Activated gamma-delta T cell (primary cell): ENCODE data around the gene THRB.

Source experiments
- DNase-seq: peaks from one replicate; lab custom pipeline; 2025; lab: John Stamatoyannopoulos, UW

Gene THRB

DNA sequence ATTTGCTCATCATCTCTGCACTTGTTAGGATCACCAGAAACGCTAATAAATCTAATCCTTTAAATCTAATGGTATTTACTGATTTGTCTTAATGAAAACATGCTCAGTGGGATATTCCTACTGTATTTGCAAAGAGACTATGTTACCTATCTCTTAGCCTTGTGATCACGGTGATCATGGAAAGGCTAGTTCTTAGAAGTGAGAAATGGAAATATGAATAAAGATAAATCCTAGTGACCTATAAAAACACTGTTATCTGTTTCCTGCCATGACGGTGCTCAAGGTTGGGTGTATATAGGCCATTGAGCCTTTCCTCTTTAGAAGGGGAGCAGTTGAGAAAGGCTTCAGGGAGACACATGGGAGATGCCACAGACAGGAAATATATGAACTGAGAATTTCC, 116.3 kb downstream of the THRB start:
- DNase-seq = no peak

DNA sequence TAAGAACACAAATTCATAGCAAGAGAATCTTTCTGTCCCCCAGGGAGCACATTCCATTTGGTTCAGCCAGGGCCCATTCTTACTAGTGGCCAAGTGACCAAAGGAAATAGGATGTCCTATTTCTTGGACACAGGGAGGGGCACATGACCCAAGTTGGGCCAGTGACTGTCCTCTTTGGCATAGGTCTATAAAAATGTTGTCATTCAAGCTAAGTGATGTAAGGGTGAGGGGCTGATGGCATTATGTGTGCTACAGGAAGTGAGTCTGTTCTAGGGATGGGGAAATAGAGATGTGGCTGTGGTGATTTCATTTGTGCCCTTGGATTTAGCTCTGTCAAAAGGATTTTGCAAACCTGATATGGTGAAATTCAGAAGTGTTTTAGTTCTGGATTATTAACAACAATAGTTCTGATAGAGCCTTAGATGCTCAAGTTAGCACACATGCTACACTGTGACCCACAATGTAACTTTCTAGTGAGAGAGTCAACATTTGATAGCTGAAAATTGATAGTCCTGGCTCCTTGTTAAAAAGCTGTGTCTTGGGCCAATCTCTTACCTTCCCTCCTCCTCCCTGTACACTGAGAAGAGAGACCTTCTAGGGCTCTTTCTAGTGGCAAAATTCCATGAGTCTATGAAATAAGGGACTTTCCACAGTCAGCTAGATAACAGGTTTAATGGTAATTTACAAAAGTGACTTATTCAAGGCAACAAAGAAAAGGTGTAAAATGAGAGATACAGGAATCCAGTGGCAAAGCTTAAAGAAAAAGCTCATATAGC, 117.2 kb downstream of the THRB start:
- no peak for DNase-seq

DNA sequence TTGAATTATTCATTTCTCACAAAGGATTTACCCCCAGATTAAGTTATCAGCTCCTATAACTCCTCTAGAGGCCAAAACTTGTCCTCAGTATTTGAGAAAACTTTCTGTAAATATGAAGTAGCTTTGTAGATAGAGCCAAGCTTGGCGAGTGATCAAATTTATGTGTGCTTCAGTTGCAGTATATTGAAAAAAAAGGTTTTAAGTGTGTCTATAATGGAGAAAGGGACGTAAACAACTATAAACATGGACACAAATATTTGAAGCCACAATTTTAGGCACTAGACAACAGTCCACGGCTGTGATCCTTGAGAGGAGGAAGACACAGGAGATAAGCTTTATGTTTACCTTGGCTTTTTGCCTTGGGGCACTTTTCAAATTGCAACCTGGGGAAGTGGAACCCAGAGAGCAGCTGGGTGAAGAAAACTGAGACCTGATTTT, 118.7 kb downstream of the THRB start:
- no peak for DNase-seq

DNA sequence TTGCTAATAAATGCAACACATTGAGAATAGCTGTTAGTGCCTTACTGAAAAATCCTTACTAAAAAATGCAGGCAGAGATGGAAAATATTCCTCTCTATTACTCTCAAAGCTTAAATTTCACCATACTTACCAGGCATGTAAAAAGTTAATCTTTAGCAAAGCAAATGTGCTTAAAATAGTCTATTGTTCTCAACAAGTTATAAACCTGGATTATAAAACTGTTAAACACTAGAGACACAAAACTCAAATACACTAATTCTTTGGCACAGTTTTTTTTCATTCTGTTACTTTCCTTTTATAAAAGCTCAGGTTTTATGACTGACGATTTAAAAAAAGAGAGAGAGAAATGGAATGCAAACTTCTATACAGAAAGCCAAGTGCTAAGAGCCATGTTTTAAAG, 119.8 kb downstream of the THRB start:
- DNase-seq = no peak

DNA sequence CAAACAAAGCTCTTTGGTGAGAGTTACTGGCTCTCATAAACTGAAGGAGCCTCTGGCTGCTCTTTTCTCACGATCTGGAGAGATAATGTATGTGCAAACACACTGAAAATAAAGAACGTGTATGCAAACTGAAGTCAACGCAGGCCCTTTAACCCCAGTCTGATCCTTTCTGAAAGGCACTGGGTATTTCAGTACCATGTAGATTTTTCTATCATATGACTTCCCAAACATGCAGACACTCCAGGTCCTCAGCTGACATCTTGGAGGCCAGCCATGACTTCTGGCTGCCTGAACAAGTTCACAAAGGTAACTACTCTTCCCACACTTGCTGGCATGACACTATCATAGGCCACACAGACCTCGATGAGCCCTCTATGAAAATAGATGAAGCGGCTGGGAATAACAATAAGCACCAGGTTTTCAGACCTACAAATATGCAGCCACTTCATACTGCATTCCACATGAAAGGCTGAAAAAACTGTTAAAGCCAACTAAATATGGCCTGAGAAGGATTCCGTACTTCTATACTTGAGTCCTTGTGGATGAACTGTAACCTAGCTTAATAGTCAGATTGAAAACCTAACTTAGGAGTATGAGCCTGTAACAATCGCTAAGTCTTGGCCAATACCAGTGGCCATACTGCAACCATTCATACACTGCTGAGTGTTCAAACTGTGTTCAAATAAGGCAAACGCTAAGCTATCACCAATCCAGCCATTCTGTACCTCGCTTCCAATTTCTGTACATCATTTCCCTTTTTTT, 121.3 kb downstream of the THRB start:
- no peak for DNase-seq

DNA sequence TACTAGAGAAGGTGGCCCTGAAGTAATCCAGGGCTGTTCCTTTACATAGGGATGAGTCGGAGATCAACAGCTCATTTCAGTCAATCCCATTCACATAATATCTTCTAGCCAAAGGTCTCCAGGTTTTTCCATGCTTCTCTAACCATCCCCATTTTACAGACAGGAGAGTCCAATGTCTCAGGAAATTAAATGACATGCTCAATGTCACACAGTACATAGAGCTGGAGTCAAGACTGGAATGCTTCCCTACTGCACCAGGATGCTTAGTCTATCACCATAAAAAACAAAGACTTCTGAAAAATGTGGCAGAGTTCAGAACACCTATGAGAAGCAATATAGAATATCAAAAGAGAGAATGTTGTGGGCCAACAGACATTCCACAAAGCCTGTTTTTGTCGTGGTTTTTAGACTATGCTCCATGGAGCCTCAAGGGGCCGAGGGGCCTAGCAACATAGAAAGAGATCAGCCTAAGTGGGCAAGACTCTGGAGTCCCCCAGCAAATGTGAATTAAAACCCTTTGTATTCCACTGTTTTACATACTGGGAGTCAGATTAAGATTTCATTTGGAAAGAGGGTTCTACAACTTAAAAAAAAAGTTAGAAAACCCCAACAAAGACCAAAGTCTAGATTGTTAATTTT, 122.0 kb downstream of the THRB start:
- DNase-seq = no peak

DNA sequence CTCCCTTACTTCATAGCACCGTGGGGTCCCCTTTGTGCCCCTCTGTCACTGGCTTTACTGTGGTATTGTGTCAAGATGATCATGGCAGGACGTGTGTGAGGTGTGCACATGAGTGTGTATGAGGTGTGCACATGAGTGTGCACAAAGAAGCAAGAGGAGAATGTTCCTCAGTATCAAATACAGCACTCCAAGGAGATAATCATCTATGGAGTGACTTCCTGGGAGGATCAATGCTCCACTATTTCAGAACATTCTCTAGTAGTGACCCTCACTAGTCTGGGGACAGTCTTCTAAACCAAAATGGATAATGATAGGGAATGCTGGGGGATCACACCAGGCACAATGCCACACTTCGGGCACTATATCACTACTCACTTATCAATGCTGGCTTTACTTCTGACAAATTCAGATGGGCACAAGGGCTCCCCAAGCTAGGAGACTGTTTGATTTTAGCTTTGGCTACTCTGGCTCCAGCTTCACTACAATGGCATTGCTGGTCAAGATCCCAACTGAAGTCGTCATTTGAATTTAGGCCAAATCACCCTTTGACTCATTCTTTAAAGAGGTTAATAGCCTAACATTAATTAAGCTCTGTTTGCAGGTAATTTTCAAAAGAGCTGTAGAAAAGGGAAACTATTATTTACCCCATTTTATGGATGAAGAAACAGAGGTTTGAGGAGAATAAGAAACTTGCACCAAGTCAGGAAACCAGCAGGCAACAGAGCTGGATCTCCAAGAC, 124.1 kb downstream of the THRB start:
- no peak for DNase-seq

DNA sequence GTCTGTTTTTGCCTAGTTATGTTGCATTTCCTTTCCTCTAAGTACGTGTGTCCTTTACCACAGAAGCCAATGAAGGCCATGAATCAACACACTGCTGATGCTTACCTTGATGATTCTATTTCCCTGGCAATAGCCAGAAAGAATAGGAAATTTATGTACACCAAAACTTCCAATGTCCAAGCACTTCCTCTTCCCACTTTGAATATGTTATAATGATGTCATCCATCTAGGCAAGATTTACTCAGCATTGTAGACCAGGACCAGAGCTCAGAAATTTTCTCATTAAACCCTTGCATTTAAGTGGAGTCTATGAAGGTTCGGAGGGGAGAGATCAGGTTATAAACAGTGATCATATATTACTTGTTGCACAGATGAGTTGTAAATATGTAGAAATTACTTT, 126.0 kb downstream of the THRB start:
- DNase-seq = no peak

DNA sequence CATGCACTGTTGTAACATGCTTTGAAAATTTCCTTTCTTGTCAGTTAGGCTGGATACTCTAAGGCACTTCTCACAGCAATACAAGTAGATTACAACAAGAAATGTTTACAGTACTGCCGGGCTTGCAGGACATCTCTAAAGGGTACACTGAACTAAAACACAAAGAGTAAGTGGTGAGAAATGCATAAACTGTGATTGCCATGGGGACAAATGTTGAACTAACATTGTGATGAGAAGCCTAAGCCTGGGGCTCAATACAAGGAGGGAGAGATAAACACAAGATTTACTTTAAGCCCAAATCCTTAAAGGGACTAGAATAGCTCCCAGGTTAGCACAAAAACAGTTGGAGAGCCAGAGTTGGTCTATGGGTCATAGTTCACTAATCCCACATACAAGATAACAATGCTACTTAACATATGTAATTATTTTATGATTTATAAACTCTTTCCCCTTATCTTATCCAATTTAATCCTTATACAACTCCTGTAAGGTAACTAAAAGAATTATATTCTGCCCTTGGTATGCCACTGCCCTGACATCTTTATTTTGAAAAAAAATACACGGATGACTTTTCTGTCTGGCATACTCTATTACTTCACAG, 126.9 kb downstream of the THRB start:
- DNase-seq = no peak

DNA sequence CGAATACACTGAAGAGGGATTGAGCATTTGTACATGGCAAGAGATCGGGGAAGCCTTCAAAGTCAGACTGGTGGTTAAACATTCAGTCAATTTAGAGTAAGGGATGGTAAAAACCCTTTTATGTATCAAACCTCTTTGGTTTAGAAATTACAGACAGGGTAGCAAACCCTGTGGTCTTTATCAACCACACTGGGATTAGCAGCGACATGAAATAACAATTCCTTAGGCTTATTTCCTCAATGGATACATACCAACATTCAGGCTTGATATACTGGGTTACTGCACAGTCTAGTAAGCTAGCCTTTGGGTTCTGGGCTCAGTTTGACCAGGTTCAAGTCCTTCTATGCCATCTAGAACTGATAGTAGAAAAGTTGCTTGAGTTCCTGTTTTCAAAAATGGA, 127.4 kb downstream of the THRB start:
- DNase-seq = no peak

DNA sequence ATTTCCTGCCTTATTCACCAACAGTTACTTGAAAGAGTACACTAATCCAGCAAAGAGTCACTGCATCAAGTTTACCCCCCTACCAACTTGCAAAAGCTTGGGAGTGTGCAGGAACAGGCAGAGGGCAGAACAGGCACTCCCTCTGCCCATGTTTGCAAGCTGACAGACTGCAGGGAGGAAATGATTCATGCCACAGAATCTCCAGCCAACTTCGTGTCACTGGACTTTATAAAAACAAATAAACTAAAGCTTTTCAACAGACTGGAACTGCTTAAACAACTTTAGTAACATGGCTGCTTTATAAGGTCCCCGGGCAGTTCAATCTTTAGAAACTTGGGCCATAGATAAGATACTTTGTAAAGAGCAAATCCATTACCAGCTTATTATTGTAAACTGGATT, 129.5 kb downstream of the THRB start:
- no peak for DNase-seq

DNA sequence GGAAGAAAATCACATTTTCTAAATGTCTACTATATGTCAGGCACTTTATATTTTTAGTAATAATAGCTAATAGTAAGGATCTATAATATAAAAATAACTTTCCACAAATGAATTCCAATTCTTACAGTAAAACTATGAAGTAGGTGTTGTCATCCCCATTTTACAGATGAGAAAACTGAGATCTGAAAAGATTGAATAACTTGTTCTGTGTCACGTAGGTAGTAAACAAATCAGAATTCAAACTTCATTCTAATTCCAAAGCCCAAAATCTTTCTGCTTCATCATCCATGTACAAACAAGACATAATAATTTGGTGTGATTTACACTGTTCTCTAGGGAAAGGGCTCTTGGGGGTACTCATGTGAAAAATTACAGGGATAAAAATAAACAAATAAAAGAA, 130.3 kb downstream of the THRB start:
- no peak for DNase-seq

DNA sequence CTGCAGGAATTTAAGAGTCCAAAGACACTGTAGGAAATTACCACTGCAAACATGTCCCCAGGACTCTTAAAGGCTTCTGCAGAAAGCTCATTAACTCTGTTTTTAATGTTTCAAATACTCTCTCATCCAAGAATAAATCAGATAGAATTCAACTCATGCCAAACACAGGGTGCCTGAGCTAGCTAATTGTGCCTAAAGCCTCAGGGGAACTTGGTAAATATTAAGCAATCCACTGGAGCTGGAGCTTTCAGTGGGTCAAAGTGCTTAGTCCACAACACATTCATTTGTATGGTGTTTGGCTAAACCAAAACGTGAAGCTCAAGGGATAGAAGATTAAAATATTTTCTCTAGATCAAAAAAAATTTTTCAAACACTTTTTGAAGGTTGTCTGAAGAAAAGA, 131.4 kb downstream of the THRB start:
- no peak for DNase-seq

DNA sequence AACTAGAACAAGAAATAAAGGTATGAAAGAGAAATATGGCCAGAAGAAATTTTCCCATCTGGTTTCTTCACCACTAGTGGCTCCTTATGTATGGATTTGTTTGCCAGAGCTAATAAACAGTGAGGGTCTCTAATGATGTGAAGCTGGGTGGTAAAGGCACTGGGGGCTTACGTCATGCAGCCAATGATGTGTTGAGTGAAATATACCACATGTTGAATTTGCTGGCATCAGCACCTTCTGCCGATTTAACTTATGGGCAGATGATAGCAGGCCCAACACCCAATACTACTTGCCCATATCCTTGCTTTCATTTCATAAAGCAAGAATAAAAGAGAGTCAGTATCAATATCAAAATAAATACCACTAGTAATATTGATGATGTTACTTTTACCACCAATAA, 133.0 kb downstream of the THRB start:
- DNase-seq = no peak

DNA sequence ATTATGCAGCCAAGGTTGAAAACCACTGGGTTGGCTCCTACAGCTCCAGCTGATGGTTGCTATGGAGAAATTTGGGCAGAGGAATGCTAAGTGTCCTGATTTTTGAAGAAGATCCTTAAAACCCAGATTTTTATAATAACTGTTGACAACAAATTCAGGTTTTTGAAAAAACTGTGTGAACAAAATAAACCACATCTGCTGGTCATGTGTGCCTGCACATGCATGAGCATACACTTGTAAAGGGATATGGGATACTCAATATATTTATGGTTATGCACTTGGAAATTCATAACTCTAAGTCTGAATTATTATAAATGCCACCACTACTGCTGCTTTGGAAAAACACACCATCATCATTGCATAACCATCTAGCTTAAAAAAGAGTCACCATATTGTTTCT, 133.7 kb downstream of the THRB start:
- DNase-seq = no peak

DNA sequence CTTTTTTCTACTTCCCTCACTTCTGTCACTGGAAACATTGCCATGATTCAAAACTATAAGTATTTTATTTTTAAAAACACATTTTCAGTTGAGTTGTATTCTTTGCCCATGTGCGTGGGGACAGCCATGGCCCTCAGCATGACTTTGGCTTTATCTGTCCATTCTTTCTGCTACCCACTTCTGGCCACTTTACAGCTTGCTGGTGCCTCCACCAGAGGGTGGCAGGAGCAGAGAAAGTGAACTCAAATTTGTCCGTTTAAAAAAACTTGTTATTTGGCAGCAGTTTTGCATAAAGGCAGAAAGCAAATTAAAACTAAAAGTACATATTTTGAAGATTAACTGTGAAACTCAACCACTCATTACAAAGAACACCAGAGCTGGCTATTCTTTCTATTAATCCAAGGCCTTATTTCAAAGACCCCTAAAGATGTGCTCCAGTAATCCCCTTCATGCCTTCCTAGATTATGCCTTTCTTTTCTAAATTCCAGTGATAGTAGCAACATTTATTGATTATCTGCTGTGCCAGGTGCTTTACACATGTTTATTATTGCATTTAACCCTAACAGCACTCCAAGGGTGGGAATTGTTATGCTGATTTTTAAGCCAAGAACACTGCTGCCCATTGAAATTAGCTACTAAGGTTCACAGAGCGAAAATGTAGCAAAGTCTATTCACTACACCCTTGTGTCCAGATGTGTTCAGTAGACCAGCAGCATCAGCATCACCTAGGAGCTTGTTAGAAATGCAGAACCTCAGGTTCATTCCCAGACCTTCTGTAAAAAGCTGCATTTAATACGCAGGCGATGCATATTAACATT, 134.8 kb downstream of the THRB start:
- DNase-seq = no peak

DNA sequence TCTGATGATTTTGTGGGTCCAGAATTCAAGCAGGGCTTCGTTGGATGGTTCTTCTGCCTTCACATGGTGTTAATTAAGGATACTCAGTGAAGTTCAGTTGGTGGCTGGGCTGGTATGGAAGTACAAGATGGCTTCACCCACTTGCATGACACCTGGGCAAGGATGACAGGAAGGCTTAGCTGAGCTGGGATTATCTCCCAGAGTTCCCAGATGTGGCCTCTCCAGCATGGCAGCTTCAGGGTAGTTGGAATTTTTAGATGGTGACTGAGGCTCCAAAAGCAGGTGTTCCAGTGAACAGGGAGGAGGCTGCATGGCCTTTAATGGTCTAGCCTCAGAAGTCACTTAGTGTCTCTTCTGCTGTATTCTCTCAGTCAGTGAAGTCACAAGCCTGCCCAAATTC, 135.5 kb downstream of the THRB start:
- no peak for DNase-seq

DNA sequence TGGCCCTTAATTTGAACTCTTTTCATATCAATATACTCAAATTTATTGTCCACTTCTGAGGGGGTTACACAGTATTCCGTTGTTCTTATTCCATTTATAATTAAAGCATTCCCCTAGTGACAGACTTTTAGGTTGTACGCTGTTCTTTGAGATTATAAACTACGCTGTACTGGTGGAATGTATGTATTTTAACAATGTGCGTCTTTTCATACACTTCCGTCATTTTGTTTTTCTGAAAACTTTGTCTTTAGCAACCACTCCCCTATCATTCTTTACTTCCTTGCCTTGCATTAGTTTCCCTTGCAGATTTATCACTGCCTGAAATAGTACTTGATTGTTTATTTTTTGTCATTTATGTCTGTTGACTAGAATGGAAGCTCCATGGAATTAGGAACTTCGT, 137.0 kb downstream of the THRB start:
- DNase-seq = no peak

DNA sequence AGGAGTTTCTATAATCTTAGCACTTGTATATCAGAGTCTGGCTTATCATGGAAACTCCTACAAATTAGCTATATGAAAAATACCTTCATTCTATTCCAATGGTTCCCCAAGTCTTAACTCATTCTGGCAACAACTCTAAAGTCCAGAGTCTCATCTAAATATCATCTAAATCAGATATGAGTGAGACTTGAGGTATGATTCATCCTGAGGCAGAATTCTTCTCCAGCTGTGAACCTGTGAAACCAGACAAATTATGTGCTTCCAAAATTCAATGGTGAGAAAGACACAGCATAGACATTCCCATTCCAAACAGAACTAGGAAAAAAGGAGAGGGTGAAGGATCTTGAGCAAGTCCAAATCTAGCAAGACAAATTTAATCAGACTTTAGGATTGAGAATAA, 138.8 kb downstream of the THRB start:
- no peak for DNase-seq

DNA sequence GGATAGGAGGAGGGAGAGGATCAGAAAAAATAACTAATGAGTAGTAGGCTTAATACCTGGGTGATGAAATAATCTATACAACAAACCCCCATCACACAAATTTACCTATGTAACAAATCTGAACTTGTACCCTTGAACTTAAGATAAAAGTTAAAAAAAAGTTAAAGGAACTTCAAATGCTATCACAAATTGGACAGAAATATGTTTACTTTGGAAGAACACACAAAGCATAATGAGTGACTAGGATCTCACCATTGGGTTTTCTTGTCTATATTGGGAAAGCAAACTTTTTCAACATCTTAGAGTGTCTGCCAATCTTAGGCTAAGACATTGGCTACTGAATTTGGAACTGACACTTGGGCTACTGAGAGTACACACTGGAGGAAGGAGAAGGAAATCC, 140.4 kb downstream of the THRB start:
- no peak for DNase-seq

DNA sequence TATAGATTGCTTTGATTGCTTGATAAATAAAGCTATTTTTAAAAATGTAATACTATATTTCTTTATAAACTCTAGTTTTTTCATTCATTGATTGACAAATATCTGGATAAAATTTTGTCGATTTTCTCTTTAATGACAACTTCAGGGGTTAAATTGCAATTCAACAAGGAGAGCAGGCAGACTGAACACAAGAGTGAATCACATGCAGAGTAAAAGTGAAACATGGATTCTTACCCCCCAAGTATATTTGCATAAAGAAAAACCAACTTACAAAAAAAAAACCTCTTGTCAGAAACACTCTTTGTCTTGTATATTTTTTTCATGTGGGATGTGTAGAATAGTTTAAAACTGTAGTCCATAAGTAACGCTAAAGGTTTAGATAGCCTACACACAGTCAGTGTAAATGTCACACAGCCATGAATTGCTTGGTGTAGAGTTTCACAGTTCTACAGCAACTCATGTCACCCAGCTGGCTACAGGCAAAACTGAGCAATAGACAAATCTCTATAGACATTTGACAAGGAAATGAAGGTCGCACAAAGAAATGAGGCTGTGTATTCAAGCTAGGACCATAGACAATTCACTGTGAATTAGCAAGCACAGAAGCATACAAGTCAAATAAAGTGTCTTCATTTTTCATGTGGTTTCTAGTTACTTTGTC, 141.6 kb downstream of the THRB start:
- no peak for DNase-seq
